GM18909 (cell line): ENCODE measurements around the gene PSMD9.
A peak's percentile ranks its signal among the peaks of the same experiment; 100 is the strongest.
"Not testable (repeated sequence)": the region's sequence is repeated elsewhere in the genome, so short reads cannot be mapped to it uniquely, and the experiment has no call there.

Experiments used
- ATAC-seq: cut with Tn5 transposase; IDR thresholded peaks from one replicate; pipeline ENCODE4 v1.9.1; 2021; ENCODE audit warnings: mild to moderate bottlenecking; ENCODE audit not compliant: unreplicated experiment, poor library complexity

Gene PSMD9

GRCh38 chr12:121917950-121918678, 29.5 kb downstream of the PSMD9 start, which contains the start of gene CFAP251:
Gene CFAP251, plus strand, starts transcription at chr12:121918592. Its CDS starts 2,714 bp downstream, at chr12:121921306.
- ATAC-seq: peak; percentile 96

GRCh38 chr12:121918679-121919038, 30.1 kb downstream of the PSMD9 start:
- ATAC-seq: peak; percentile 36

GRCh38 chr12:121921066-121921465, 32.5 kb downstream of the PSMD9 start:
- ATAC-seq: no peak

GRCh38 chr12:121925358-121925695, 36.7 kb downstream of the PSMD9 start:
- ATAC-seq: no peak

GRCh38 chr12:121926874-121927706, 38.5 kb downstream of the PSMD9 start:
- no peak for ATAC-seq

- ATAC-seq: no peak
These were observed 39.2 kb downstream of the PSMD9 start for GRCh38 chr12:121927813-121928212.

GRCh38 chr12:121929545-121929944, 41.0 kb downstream of the PSMD9 start:
- ATAC-seq: not testable (repeated sequence)

GRCh38 chr12:121930862-121931261, 42.3 kb downstream of the PSMD9 start:
- ATAC-seq: no peak

- no peak for ATAC-seq
These were observed 43.6 kb downstream of the PSMD9 start for GRCh38 chr12:121932176-121932536.

GRCh38 chr12:121932914-121933521, 44.4 kb downstream of the PSMD9 start:
- ATAC-seq: no peak

- no peak for ATAC-seq
These were observed 45.1 kb downstream of the PSMD9 start for GRCh38 chr12:121933522-121934308.

GRCh38 chr12:121934309-121934664, 45.7 kb downstream of the PSMD9 start:
- ATAC-seq: no peak

GRCh38 chr12:121937654-121938053, 49.1 kb downstream of the PSMD9 start:
- no peak for ATAC-seq

- ATAC-seq: peak; percentile 47
These were observed 50.6 kb downstream of the PSMD9 start for GRCh38 chr12:121939186-121939585.

- ATAC-seq: no peak
These were observed 51.6 kb downstream of the PSMD9 start for GRCh38 chr12:121939992-121940766.

GRCh38 chr12:121942145-121942718, 53.6 kb downstream of the PSMD9 start:
- ATAC-seq: no peak

GRCh38 chr12:121943926-121944325, 55.3 kb downstream of the PSMD9 start:
- ATAC-seq: no peak

GRCh38 chr12:121946313-121947025, 57.9 kb downstream of the PSMD9 start:
- no peak for ATAC-seq

- no peak for ATAC-seq
These were observed 59.4 kb downstream of the PSMD9 start for GRCh38 chr12:121947981-121948380.
